Ascending aorta (tissue), 2 donors: Measurements from ENCODE around the gene SLC25A36. TPM values are rescaled to one million over a fixed set of nuclear protein-coding genes. Genes with fewer than 3 reads are reported as not detected.
"Not testable (repeated sequence)": the region's sequence is repeated elsewhere in the genome, so short reads cannot be mapped to it uniquely, and the experiment has no call there.

Experiments used
- DNase-seq, 2 donors: peaks; one replicate each; pipeline ENCODE4 v3.0.0-alpha.2; 2019; ENCODE audit warnings: low spot score in 2 of 2
- H3K27ac ChIP-seq, 2 donors: fragments of 200-600 bp; sonication (generic); one replicate each; pipeline ENCODE4 v1.5.1; 2016 to 2017; ENCODE audit warnings: mild to moderate bottlenecking in 1 of 2
- H3K27me3 ChIP-seq: fragments of 200-600 bp; sonication (generic); one replicate; pipeline ENCODE4 v1.5.1; 2017
- H3K36me3 ChIP-seq, 2 donors: fragments of 200-600 bp; sonication (generic); one replicate each; pipeline ENCODE4 v1.5.1; 2016
- H3K4me1 ChIP-seq, 2 donors: fragments of 200-600 bp; sonication (generic); one replicate each; pipeline ENCODE4 v1.5.1; 2016 to 2017; ENCODE audit warnings: mild to moderate bottlenecking in 1 of 2
- H3K4me3 ChIP-seq, 2 donors: fragments of 200-600 bp; sonication (generic); one replicate each; pipeline ENCODE4 v1.5.1; 2016 to 2017; ENCODE audit warnings: mild to moderate bottlenecking in 1 of 2
- H3K9me3 ChIP-seq, 2 donors: fragments of 200-600 bp; sonication (generic); one replicate each; pipeline ENCODE4 v1.5.1; 2016
- CTCF ChIP-seq, 3 experiments: fragments of 200-600 bp in 2 of 3; fragments of 450-650 bp in 1 of 3; sonication (generic) in 2 of 3; IDR thresholded peaks; one replicate each; pipeline ENCODE4 v1.5.1; 2016 to 2019; ENCODE audit warnings: antibody characterized with exemption in 3 of 3, mild to moderate bottlenecking in 1 of 3, moderate library complexity in 1 of 3
- intact Hi-C: fragments of 100-400 bp; cut with DNase I; formaldehyde crosslinking; loops from one replicate; pipeline ENCODE4 v1.15.1; 2023
- total RNA-seq: library from RNA; depleted of rRNA; stranded (reverse); fragments of >200 nt; gene quantifications from one replicate; pipeline ENCODE4 v1.1.0, GENCODE V29; 2016

Gene SLC25A36
- total RNA-seq, 1 donor from 2014 or later = 19.1 TPM

- H3K9me3 ChIP-seq = no peaks in the 10 kb centered on the region
- TF ChIP-seq CTCF (IDR thresholded peaks at IDR 0.05) = no peak
- intact Hi-C loops = no loop called here
- no peaks in the 10 kb centered on the region for H3K27me3 ChIP-seq
- no peak for DNase-seq
- H3K4me3 ChIP-seq = no peak overlapping the region
- H3K27ac ChIP-seq = no peak overlapping the region
- no peaks in the 10 kb centered on the region for H3K4me1 ChIP-seq
- no peaks in the 10 kb centered on the region for H3K36me3 ChIP-seq
These were observed 8.5 kb upstream of the SLC25A36 start for GRCh38 chr3:140933109-140933508.

- H3K27ac ChIP-seq = no peak overlapping the region
- no peaks in the 10 kb centered on the region for H3K9me3 ChIP-seq
- intact Hi-C loops = no loop called here
- no peaks in the 10 kb centered on the region for H3K4me1 ChIP-seq
- TF ChIP-seq CTCF (IDR thresholded peaks at IDR 0.05) = no peak
- H3K27me3 ChIP-seq = no peaks in the 10 kb centered on the region
- no peaks in the 10 kb centered on the region for H3K36me3 ChIP-seq
- DNase-seq = no peak
- H3K4me3 ChIP-seq = no peak overlapping the region
These were observed 8.1 kb upstream of the SLC25A36 start for GRCh38 chr3:140933552-140933951.

- DNase-seq, H3K36me3 ChIP-seq, H3K9me3 ChIP-seq, H3K4me1 ChIP-seq, intact Hi-C loops, H3K4me3 ChIP-seq, H3K27me3 ChIP-seq, H3K27ac ChIP-seq: not testable (repeated sequence)
These were observed 2.3 kb upstream of the SLC25A36 start for GRCh38 chr3:140939305-140939704.

GRCh38 chr3:140941090-140941433 lies 574 bp upstream of the SLC25A36 start:
- Histone ChIP-seq H3K36me3 (no peaks in the 10 kb centered on the region), H3K4me1 (peaks cover 0 to 15% of the 10 kb centered on the region in 2 donors), H3K9me3 (no peaks in the 10 kb centered on the region), H3K27ac (peak overlapping the region; percentile 99), H3K27me3 (no peaks in the 10 kb centered on the region), H3K4me3 (peak overlapping the region; percentile 73 to 99)
- DNase-seq = no peak
- intact Hi-C loops = loop anchor here (5.0 kb wide), 5 partner anchors 171 to 1781 kb away; partner anchors contain the start of genes COPB2, PXYLP1, TRPC1 and XRN1
- TF ChIP-seq CTCF (IDR thresholded peaks at IDR 0.05) = no peak

- H3K27me3 ChIP-seq = no peaks in the 10 kb centered on the region
- intact Hi-C loops = loop anchor here (5.0 kb wide), 5 partner anchors 170 to 1780 kb away; partner anchors contain the start of genes COPB2, PXYLP1, TRPC1 and XRN1
- TF ChIP-seq CTCF (IDR thresholded peaks at IDR 0.05) = no peak
- H3K4me3 ChIP-seq = peak overlapping the region; percentile 73 to 99
- no peaks in the 10 kb centered on the region for H3K36me3 ChIP-seq
- peak in 1 of 2 donors; percentile 72 for DNase-seq
- H3K4me1 ChIP-seq = peaks cover 0 to 15% of the 10 kb centered on the region in 2 donors
- peak overlapping the region; percentile 99 for H3K27ac ChIP-seq
- no peaks in the 10 kb centered on the region for H3K9me3 ChIP-seq
These were observed 827 bp downstream of the SLC25A36 start for GRCh38 chr3:140942221-140943104.

GRCh38 chr3:140943781-140944552 lies 2.3 kb downstream of the SLC25A36 start:
- intact Hi-C loops = loop anchor here (5.0 kb wide), 5 partner anchors 168 to 1778 kb away; partner anchors contain the start of genes COPB2, PXYLP1, TRPC1 and XRN1
- TF ChIP-seq CTCF (IDR thresholded peaks at IDR 0.05) = no peak
- Histone ChIP-seq H3K27ac (no peak overlapping the region), H3K4me1 (peaks cover 0 to 22% of the 10 kb centered on the region in 2 donors), H3K9me3 (no peaks in the 10 kb centered on the region), H3K4me3 (peak overlapping the region; percentile 73 to 99), H3K36me3 (no peaks in the 10 kb centered on the region), H3K27me3 (no peaks in the 10 kb centered on the region)
- no peak for DNase-seq
